Neuronal stem cell (in vitro differentiated cells): ENCODE results near the gene PHC2.

Source experiments
- DNase-seq: peaks from one replicate; pipeline ENCODE4 v3.0.0-alpha.2; 2013; ENCODE audit warnings: low spot score
- H2AFZ ChIP-seq: one replicate; pipeline ENCODE4 v1.6.1; 2013; ENCODE audit warnings: mild to moderate bottlenecking, low read length, inconsistent platforms
- H2AK5ac ChIP-seq: 2 replicates; pipeline ENCODE4 v1.6.1; 2013; ENCODE audit warnings: low read depth, mild to moderate bottlenecking, inconsistent platforms, low read length, moderate library complexity, mixed read lengths
- H2BK120ac ChIP-seq: 2 replicates; pipeline ENCODE4 v1.6.1; 2013; ENCODE audit warnings: low read depth, mild to moderate bottlenecking, inconsistent platforms, low read length, moderate library complexity, mixed read lengths
- H2BK12ac ChIP-seq: one replicate; pipeline ENCODE4 v1.6.1; 2013; ENCODE audit warnings: low read length, inconsistent platforms
- H2BK15ac ChIP-seq: 2 replicates; pipeline ENCODE4 v1.6.1; 2013; ENCODE audit warnings: mild to moderate bottlenecking, low read length, inconsistent platforms, mixed read lengths
- H2BK5ac ChIP-seq: one replicate; pipeline ENCODE4 v1.6.1; 2013; ENCODE audit warnings: inconsistent platforms, mild to moderate bottlenecking, low read length, moderate library complexity
- H3K14ac ChIP-seq: one replicate; pipeline ENCODE4 v1.6.1; 2013; ENCODE audit warnings: low read length, inconsistent platforms
- H3K18ac ChIP-seq: 2 replicates; pipeline ENCODE4 v1.6.1; 2013; ENCODE audit warnings: low read length, inconsistent platforms
- H3K23ac ChIP-seq: 2 replicates; pipeline ENCODE4 v1.6.1; 2013; ENCODE audit warnings: low read depth, mild to moderate bottlenecking, mixed read lengths, low read length, inconsistent platforms; ENCODE audit not compliant: poor library complexity
- H3K27ac ChIP-seq: replicated peaks from 3 replicates; pipeline ENCODE4 v1.5.1; 2013; ENCODE audit warnings: low read length, inconsistent platforms
- H3K27me3 ChIP-seq, 3 experiments: 2 replicates each; pipeline ENCODE4 v1.6.1; 2013; ENCODE audit warnings: low read length in 3 of 3, mild to moderate bottlenecking in 2 of 3, inconsistent platforms in 1 of 3, low read depth in 1 of 3, mixed read lengths in 1 of 3, moderate library complexity in 1 of 3; ENCODE audit not compliant: control insufficient read depth in 3 of 3, insufficient read depth in 3 of 3
- H3K36me3 ChIP-seq, 2 donors: replicated peaks in 1 of 2; 2 replicates each; pipeline ENCODE4 v1.6.1; 2013; ENCODE audit warnings: low read length in 2 of 2; ENCODE audit not compliant: control insufficient read depth in 2 of 2, insufficient read depth in 2 of 2
- H3K4ac ChIP-seq: 2 replicates; pipeline ENCODE4 v1.6.1; 2013; ENCODE audit warnings: inconsistent platforms, mild to moderate bottlenecking, low read length, moderate library complexity
- H3K4me1 ChIP-seq, 2 donors: 1 replicate in 1 of 2; 2 replicates in 1 of 2; pipeline ENCODE4 v1.6.1; 2013; ENCODE audit warnings: low read length in 2 of 2, low read depth in 1 of 2; ENCODE audit not compliant: control insufficient read depth in 2 of 2, insufficient read depth in 1 of 2
- H3K4me2 ChIP-seq: one replicate; pipeline ENCODE4 v1.6.1; 2013; ENCODE audit warnings: mild to moderate bottlenecking, low read length, inconsistent platforms; ENCODE audit not compliant: insufficient read depth, poor library complexity, severe bottlenecking
- H3K4me3 ChIP-seq, 2 donors: 2 replicates each; pipeline ENCODE4 v1.5.1; 2013; ENCODE audit warnings: low read length in 2 of 2, mild to moderate bottlenecking in 2 of 2, inconsistent platforms in 1 of 2, moderate library complexity in 1 of 2
- H3K79me1 ChIP-seq: one replicate; pipeline ENCODE4 v1.6.1; 2013; ENCODE audit warnings: low read depth, mild to moderate bottlenecking, inconsistent platforms, low read length, moderate library complexity
- H3K9ac ChIP-seq: one replicate; pipeline ENCODE4 v1.6.1; 2013; ENCODE audit warnings: mild to moderate bottlenecking, low read depth, low read length, inconsistent platforms; ENCODE audit not compliant: poor library complexity
- H3K9me3 ChIP-seq, 2 donors: replicated peaks in 1 of 2; 2 replicates each; pipeline versions ENCODE3 to v1.6.1; 2013; ENCODE audit warnings: low read length in 2 of 2, mild to moderate bottlenecking in 2 of 2, inconsistent platforms in 1 of 2, low read depth in 1 of 2, mixed read lengths in 1 of 2, moderate library complexity in 1 of 2; ENCODE audit not compliant: control insufficient read depth in 2 of 2, insufficient read depth in 1 of 2
- H4K8ac ChIP-seq: one replicate; pipeline ENCODE4 v1.6.1; 2013; ENCODE audit warnings: low read depth, mild to moderate bottlenecking, inconsistent platforms, low read length, moderate library complexity
- H4K91ac ChIP-seq: one replicate; pipeline ENCODE4 v1.6.1; 2013; ENCODE audit warnings: low read length, low read depth, mild to moderate bottlenecking, inconsistent platforms; ENCODE audit not compliant: poor library complexity
- WGBS, 2 donors: extraction: QIAGEN DNeasy Blood & Tissue Kit; methylation state at CpG; one replicate each; pipeline ENCODE4 v1.1.7; 2013; ENCODE audit warnings: missing lambda C conversion rate in 2 of 2, mixed read lengths in 1 of 2; ENCODE audit not compliant: insufficient read length in 2 of 2, insufficient replicate concordance in 1 of 2; ENCODE audit errors: extremely low coverage in 2 of 2; 5-methylcytosine and 5-hydroxymethylcytosine counted together

Gene PHC2

GRCh38 chr1:33426916-33427315 lies 4.0 kb downstream of the PHC2 start:
- DNase-seq = no peak
- H3K4me1 ChIP-seq = peaks cover 13% of the 10 kb centered on the region in 2 donors
- no peak overlapping the region for H4K8ac ChIP-seq
- no peak overlapping the region for H2BK120ac ChIP-seq
- no peak overlapping the region for H3K4me2 ChIP-seq
- H3K9me3 ChIP-seq = peaks cover 0 to 2% of the 10 kb centered on the region in 2 donors
- H4K91ac ChIP-seq = no peak overlapping the region
- no peak overlapping the region for H2AFZ ChIP-seq
- no CpG with 5 or more reads among the region's 3 CpGs for WGBS, 2 donors
- H3K27ac ChIP-seq = no peak overlapping the region
- no peak overlapping the region for H2BK12ac ChIP-seq
- no peak overlapping the region for H2AK5ac ChIP-seq
- no peak overlapping the region for H3K4ac ChIP-seq
- no peak overlapping the region for H3K4me3 ChIP-seq
- no peak overlapping the region for H2BK5ac ChIP-seq
- no peak overlapping the region for H3K9ac ChIP-seq
- H3K23ac ChIP-seq = no peak overlapping the region
- H3K36me3 ChIP-seq = no peaks in the 10 kb centered on the region
- no peaks in the 10 kb centered on the region for H3K79me1 ChIP-seq
- peaks cover 0 to 17% (median 15%) of the 10 kb centered on the region in 3 experiments for H3K27me3 ChIP-seq
- no peak overlapping the region for H3K18ac ChIP-seq
- H2BK15ac ChIP-seq = no peak overlapping the region
- no peak overlapping the region for H3K14ac ChIP-seq

DNA sequence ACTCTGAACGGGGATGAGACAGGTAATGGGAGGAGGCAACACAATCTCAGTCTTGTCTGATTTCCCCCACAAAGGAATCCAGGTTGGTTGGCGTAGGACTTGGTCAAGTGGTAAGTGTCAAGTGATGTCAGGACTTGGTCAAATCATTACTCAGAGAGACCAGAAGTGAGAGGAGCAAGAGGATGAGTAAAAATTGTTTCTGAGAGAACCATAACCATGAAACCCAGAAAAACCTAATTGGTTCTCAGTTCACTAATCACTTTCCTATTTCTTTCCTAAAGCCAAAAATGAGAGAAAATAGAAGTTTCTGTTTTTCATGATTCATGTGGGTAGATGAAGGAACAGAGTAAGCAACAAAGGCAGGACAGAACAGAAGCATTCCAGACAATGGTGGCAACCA lies 5.0 kb downstream of the PHC2 start:
- no peak overlapping the region for H3K27ac ChIP-seq
- no peak for DNase-seq
- H3K4ac ChIP-seq = no peak overlapping the region
- H2BK5ac ChIP-seq = no peak overlapping the region
- no peak overlapping the region for H3K23ac ChIP-seq
- no peaks in the 10 kb centered on the region for H3K36me3 ChIP-seq
- no peak overlapping the region for H3K4me2 ChIP-seq
- no peaks in the 10 kb centered on the region for H3K79me1 ChIP-seq
- WGBS, 2 donors = no CpG with 5 or more reads among the region's 2 CpGs
- no peak overlapping the region for H3K4me3 ChIP-seq
- H3K9ac ChIP-seq = no peak overlapping the region
- peaks cover 0 to 2% of the 10 kb centered on the region in 2 donors for H3K9me3 ChIP-seq
- H2BK12ac ChIP-seq = no peak overlapping the region
- H2AFZ ChIP-seq = no peak overlapping the region
- H3K4me1 ChIP-seq = peaks cover 13 to 16% of the 10 kb centered on the region in 2 donors
- peaks cover 0 to 17% (median 15%) of the 10 kb centered on the region in 3 experiments for H3K27me3 ChIP-seq
- no peak overlapping the region for H2AK5ac ChIP-seq
- H2BK15ac ChIP-seq = no peak overlapping the region
- H4K91ac ChIP-seq = no peak overlapping the region
- H3K14ac ChIP-seq = no peak overlapping the region
- no peak overlapping the region for H3K18ac ChIP-seq
- no peak overlapping the region for H4K8ac ChIP-seq
- no peak overlapping the region for H2BK120ac ChIP-seq

GRCh38 chr1:33424610-33425009 lies 6.3 kb downstream of the PHC2 start:
- H3K4ac ChIP-seq = no peak overlapping the region
- H3K27me3 ChIP-seq = peaks cover 0 to 11% (median 9%) of the 10 kb centered on the region in 3 experiments
- H3K27ac ChIP-seq = no peak overlapping the region
- H2BK5ac ChIP-seq = no peak overlapping the region
- H3K9me3 ChIP-seq = peaks cover 0 to 2% of the 10 kb centered on the region in 2 donors
- no peak overlapping the region for H2BK120ac ChIP-seq
- WGBS, 2 donors = no CpG with 5 or more reads among the region's 2 CpGs
- no peak overlapping the region for H3K4me2 ChIP-seq
- no peak overlapping the region for H3K18ac ChIP-seq
- no peak for DNase-seq
- peaks cover 8 to 12% of the 10 kb centered on the region in 2 donors for H3K4me1 ChIP-seq
- no peak overlapping the region for H2AK5ac ChIP-seq
- H4K8ac ChIP-seq = no peak overlapping the region
- no peaks in the 10 kb centered on the region for H3K36me3 ChIP-seq
- no peak overlapping the region for H4K91ac ChIP-seq
- no peak overlapping the region for H2BK15ac ChIP-seq
- H2BK12ac ChIP-seq = no peak overlapping the region
- H3K23ac ChIP-seq = no peak overlapping the region
- no peak overlapping the region for H3K14ac ChIP-seq
- no peak overlapping the region for H3K4me3 ChIP-seq
- H2AFZ ChIP-seq = no peak overlapping the region
- H3K79me1 ChIP-seq = no peaks in the 10 kb centered on the region
- no peak overlapping the region for H3K9ac ChIP-seq

DNA sequence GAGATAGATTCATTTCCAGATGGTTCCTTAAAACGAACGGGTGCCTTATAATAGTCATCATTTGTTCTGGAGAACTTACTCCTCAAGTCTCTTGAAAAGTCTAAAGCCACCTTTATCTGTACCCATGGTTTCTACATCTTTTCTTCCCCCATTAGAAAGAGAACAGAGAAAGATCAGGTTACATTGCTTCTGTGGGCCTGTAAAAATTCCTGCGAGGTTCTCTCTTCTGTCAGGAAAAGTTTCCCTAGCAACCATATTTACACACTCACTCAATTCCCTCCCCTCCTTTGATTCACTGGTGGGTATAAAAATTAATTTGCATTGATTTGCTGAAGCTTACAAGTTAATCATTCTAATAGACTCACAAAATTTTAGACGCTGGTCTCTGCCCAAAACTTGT lies 6.7 kb downstream of the PHC2 start:
- Histone ChIP-seq H2BK120ac (no peak overlapping the region), H3K9ac (no peak overlapping the region), H2BK12ac (no peak overlapping the region), H3K4me1 (peaks cover 4 to 10% of the 10 kb centered on the region in 2 donors), H3K18ac (no peak overlapping the region), H3K79me1 (no peaks in the 10 kb centered on the region), H3K9me3 (peaks cover 0 to 2% of the 10 kb centered on the region in 2 donors), H2BK15ac (no peak overlapping the region), H2AK5ac (no peak overlapping the region), H3K23ac (no peak overlapping the region), H3K36me3 (no peaks in the 10 kb centered on the region), H4K91ac (no peak overlapping the region), H3K4me3 (no peak overlapping the region), H3K14ac (no peak overlapping the region), H3K4ac (no peak overlapping the region), H2AFZ (no peak overlapping the region), H2BK5ac (no peak overlapping the region), H3K27ac (no peak overlapping the region), H3K27me3 (peaks cover 0 to 7% (median 5%) of the 10 kb centered on the region in 3 experiments), H4K8ac (no peak overlapping the region), H3K4me2 (no peak overlapping the region)
- no peak for DNase-seq
- no CpG with 5 or more reads among the region's 4 CpGs for WGBS, 2 donors
